CD8-positive, alpha-beta memory T cell (primary cell): ENCODE data around the gene USP40. TPM values are rescaled to one million over a fixed set of nuclear protein-coding genes. Genes with fewer than 3 reads are reported as not detected.
A peak's percentile ranks its signal among the peaks of the same experiment; 100 is the strongest.

Experiments used
- CTCF ChIA-PET: fragments of 350-600 bp; sonication (Branson Sonifier 250); formaldehyde crosslinking; loops from one replicate; lab custom pipeline; 2021; ENCODE audit warnings: antibody characterized with exemption; lab: Charles Lee
- POLR2A ChIA-PET: fragments of 350-600 bp; sonication (Branson Sonifier 250); formaldehyde crosslinking; loops from one replicate; lab custom pipeline; 2021; ENCODE audit warnings: antibody characterized with exemption; lab: Charles Lee
- DNase-seq, 5 donors: peaks; one replicate each; pipeline versions ENCODE4 v3.0.0 to v3.0.0-alpha.2; 2020 to 2022; ENCODE audit warnings: mixed read lengths in 1 of 5
- H3K27ac ChIP-seq: one replicate; pipeline ENCODE4 v1.7.0; 2013; ENCODE audit warnings: low read depth, mild to moderate bottlenecking, low read length, moderate library complexity
- H3K27me3 ChIP-seq: 2 replicates; pipeline ENCODE4 v1.7.0; 2013; ENCODE audit warnings: low read length, mild to moderate bottlenecking; ENCODE audit not compliant: insufficient read depth, poor library complexity, severe bottlenecking
- H3K36me3 ChIP-seq: 2 replicates; pipeline ENCODE4 v1.7.0; 2013; ENCODE audit warnings: mild to moderate bottlenecking, low read length, moderate library complexity; ENCODE audit not compliant: insufficient read depth
- H3K4me1 ChIP-seq: 2 replicates; pipeline ENCODE4 v1.7.0; 2013; ENCODE audit warnings: mild to moderate bottlenecking, low read length, moderate library complexity; ENCODE audit not compliant: insufficient read depth
- H3K4me3 ChIP-seq: 2 replicates; pipeline ENCODE4 v1.7.0; 2013; ENCODE audit warnings: mild to moderate bottlenecking, low read length
- H3K9me3 ChIP-seq: 2 replicates; pipeline ENCODE4 v1.7.0; 2013; ENCODE audit warnings: mild to moderate bottlenecking, low read length
- H3K27ac Mint-ChIP-seq, 8 donors: one replicate each; pipeline ENCODE4 v1.8.0; 2020 to 2021; ENCODE audit warnings: mixed read lengths in 8 of 8, mild to moderate bottlenecking in 6 of 8, inconsistent platforms in 3 of 8, moderate library complexity in 3 of 8
- H3K27me3 Mint-ChIP-seq, 2 donors: one replicate each; pipeline ENCODE4 v1.8.0; 2020 to 2021; ENCODE audit warnings: mixed read lengths in 2 of 2, mild to moderate bottlenecking in 1 of 2, moderate library complexity in 1 of 2
- H3K36me3 Mint-ChIP-seq, 3 donors: one replicate each; pipeline ENCODE4 v1.8.0; 2020 to 2021; ENCODE audit warnings: mixed read lengths in 3 of 3, inconsistent platforms in 1 of 3, mild to moderate bottlenecking in 1 of 3
- H3K4me1 Mint-ChIP-seq, 3 donors: one replicate each; pipeline ENCODE4 v1.8.0; 2020 to 2021; ENCODE audit warnings: mixed read lengths in 3 of 3, inconsistent platforms in 1 of 3, mild to moderate bottlenecking in 1 of 3
- H3K4me3 Mint-ChIP-seq, 7 donors: one replicate each; pipeline ENCODE4 v1.8.0; 2020 to 2021; ENCODE audit warnings: mixed read lengths in 7 of 7, mild to moderate bottlenecking in 6 of 7, moderate library complexity in 4 of 7, inconsistent platforms in 2 of 7
- H3K9me3 Mint-ChIP-seq, 5 donors: one replicate each; pipeline ENCODE4 v1.8.0; 2020 to 2022; ENCODE audit warnings: mixed read lengths in 5 of 5, mild to moderate bottlenecking in 3 of 5, moderate library complexity in 2 of 5, inconsistent platforms in 1 of 5
- polyA plus RNA-seq: library from polyadenylated mRNA; unstranded; fragments of 300-500 nt; fragmentation: Illumina TruSeq; gene quantifications from one replicate; pipeline ENCODE4 v1.2.3, GENCODE V29; 2021
- total RNA-seq, 2 experiments: library from RNA; stranded (reverse); gene quantifications; one replicate each; pipeline ENCODE4 v1.2.3, GENCODE V29; 2021

USP40 gene
- total and polyA plus RNA-seq, 3 experiments from 2014 or later = 5.4 to 14.8 (median 13.3) TPM

DNA sequence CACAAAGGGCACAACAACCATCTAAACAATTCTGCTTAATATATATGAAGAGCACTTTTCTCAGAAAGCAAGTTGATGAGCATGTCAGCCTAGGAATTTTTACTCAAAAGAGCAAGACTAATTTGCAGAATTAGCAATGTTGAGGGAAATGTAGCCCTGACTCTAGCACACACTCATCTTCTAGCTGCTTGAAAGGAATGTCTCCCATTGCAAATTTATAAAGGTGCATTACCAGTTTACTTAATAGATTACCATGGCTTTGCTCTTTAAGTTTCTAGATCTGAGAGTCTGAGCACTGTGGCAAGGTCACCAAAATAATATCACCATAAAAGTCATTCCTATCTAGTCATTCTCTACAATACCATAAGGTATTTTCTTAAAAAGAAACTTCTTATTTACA lies 40.8 kb downstream of the USP40 start:
- H3K4me1 Mint-ChIP-seq = no peaks in the 10 kb centered on the region

DNA sequence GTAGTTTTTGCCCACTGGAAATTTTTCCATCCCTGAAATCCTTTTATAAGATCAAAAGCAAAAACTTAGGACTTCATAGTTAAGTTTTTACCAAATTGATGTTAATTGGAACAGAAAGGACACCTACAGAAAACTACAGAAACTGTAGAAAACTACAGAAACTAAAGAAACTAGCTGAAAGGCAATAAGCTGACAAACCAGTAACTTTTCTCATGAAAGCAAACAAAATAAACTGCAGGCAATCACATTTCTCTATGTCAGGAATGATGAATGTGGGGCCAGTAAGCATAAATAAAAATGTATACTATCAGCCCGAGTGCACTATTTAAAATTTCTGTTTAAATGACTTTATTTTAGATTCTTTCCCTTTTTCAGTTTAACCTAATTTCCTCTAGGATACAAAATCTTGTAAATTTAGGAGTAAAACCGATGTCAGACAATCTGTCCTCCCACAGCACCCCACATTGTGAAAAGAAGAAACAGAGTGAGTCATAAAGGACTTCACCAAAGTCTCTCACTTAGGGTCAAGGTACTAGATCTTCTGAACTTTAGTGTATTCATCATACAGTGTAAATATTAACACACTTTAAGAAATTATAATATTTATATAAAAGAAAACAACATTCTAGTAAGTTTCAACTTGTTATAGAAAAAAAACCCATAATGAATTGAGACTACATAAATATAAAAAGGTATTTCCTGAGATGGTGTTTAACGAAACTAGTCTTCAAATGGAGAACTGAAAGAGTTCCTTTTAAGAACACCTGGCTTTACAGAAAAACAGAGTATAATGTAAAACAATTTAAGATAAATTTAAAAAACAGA lies 46.6 kb downstream of the USP40 start:
- Mint-ChIP-seq H3K9me3 (no peaks in the 10 kb centered on the region), H3K4me3 (no peak overlapping the region), H3K4me1 (no peaks in the 10 kb centered on the region), H3K36me3 (peaks cover 3 to 34% (median 24%) of the 10 kb centered on the region in 3 donors), H3K27ac (no peak overlapping the region), H3K27me3 (no peaks in the 10 kb centered on the region)
- no peak for DNase-seq
- Histone ChIP-seq H3K27ac (no peak overlapping the region), H3K9me3 (no peaks in the 10 kb centered on the region), H3K27me3 (no peaks in the 10 kb centered on the region), H3K4me3 (no peak overlapping the region), H3K4me1 (no peaks in the 10 kb centered on the region), H3K36me3 (no peaks in the 10 kb centered on the region)
- CTCF ChIA-PET = no interaction called here
- POLR2A ChIA-PET = no interaction called here

More for the DNA sequence above, 40.8 kb downstream of the USP40 start:
- Mint-ChIP-seq H3K27me3 (no peaks in the 10 kb centered on the region), H3K9me3 (no peaks in the 10 kb centered on the region), H3K4me3 (no peak overlapping the region), H3K27ac (peak overlapping the region in 1 of 8 donors; percentile 26), H3K36me3 (peaks cover 5 to 30% (median 24%) of the 10 kb centered on the region in 3 donors)
- no peak for DNase-seq
- H3K4me1 ChIP-seq = no peaks in the 10 kb centered on the region
- ChIA-PET CTCF (interaction anchor here (0.6 kb wide), 1 partner anchor 608 kb away, joined by 3 read pairs; no protein-coding TSS in a partner anchor), POLR2A (no interaction called here)
- H3K4me3 ChIP-seq = no peak overlapping the region
- H3K27ac ChIP-seq = no peak overlapping the region
- no peaks in the 10 kb centered on the region for H3K9me3 ChIP-seq
- H3K36me3 ChIP-seq = no peaks in the 10 kb centered on the region
- no peaks in the 10 kb centered on the region for H3K27me3 ChIP-seq

DNA sequence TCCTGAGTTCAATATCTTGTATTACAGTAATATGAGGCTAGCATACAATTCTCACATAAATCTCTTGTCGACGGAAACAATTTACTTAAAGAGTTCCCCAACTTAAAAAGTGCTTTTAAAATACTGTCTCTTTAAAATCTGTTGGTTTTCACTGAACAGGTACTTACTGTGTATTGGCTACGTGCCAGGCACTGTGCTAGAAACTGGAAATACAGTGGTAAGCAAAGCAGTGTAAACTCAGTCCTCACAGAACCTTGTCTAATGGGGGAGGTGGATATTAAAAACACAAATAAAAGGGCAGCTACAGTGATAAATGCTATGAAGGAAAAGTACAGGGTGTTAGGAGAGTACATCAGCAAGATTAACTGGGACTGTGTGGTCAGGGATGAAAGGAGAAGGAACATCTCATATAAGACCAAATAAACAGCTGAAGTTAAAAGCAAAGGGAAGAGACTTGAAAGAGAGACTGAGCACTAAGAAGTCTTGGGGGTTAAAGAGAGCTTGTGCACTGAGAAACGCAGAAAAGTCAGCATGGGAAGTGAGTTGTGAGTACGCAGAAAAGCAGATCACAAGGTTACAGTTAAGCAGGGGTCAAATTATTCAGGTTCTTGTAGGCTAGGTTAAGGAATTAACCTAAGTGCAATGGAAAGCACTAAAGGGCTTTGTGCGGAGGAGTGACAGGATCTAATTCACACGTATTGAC lies 52.5 kb downstream of the USP40 start:
- DNase-seq = no peak
- H3K4me1 ChIP-seq = no peaks in the 10 kb centered on the region
- no peaks in the 10 kb centered on the region for H3K36me3 ChIP-seq
- no peak overlapping the region for H3K4me3 ChIP-seq
- H3K9me3 Mint-ChIP-seq = no peaks in the 10 kb centered on the region
- no peaks in the 10 kb centered on the region for H3K27me3 ChIP-seq
- H3K4me3 Mint-ChIP-seq = no peak overlapping the region
- H3K36me3 Mint-ChIP-seq = peaks cover 3 to 8% (median 7%) of the 10 kb centered on the region in 3 donors
- H3K27me3 Mint-ChIP-seq = peaks cover 0 to 3% of the 10 kb centered on the region in 2 donors
- H3K9me3 ChIP-seq = no peaks in the 10 kb centered on the region
- no peak overlapping the region for H3K27ac Mint-ChIP-seq
- H3K27ac ChIP-seq = no peak overlapping the region
- ChIA-PET POLR2A (no interaction called here), CTCF (no interaction called here)
- no peaks in the 10 kb centered on the region for H3K4me1 Mint-ChIP-seq

DNA sequence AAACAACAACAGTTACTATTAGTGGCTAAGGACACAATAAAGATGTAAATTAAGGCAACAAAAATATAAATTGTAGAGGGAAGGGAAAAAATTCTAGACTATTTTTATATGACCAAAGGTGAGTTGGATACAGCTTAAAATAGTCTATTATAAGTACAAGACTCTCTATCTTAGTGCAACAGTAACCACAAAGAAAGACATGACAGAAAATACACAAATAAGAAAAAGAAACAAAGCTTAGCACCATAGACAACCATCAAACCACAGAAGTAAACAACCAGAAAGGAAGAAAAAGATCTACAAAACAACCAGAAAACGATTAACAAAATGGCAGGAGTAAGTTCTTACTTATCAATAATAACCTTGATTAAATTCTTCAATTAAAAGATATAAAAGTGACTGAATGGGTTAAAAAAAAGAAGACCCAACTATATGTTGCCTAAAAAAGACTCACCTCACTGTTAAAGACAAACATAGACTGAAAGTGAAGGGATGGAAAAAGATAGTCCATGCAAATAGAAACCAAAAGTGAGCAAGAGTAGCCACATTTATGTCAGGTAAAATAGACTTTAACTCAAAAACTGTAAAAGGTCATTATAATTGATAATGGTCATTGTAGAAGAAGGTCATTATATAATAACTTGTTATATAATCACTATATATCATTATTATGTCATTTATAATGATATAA lies 62.5 kb downstream of the USP40 start:
- Histone ChIP-seq H3K9me3 (peaks cover 10% of the 10 kb centered on the region), H3K27me3 (no peaks in the 10 kb centered on the region), H3K36me3 (peaks cover 4% of the 10 kb centered on the region), H3K4me3 (no peak overlapping the region), H3K4me1 (no peaks in the 10 kb centered on the region), H3K27ac (no peak overlapping the region)
- no peak for DNase-seq
- Mint-ChIP-seq H3K4me1 (no peaks in the 10 kb centered on the region), H3K4me3 (no peak overlapping the region), H3K9me3 (peaks cover 19 to 29% (median 23%) of the 10 kb centered on the region in 5 donors), H3K27ac (no peak overlapping the region), H3K27me3 (peaks cover 0 to 3% of the 10 kb centered on the region in 2 donors), H3K36me3 (peaks cover 34 to 52% (median 41%) of the 10 kb centered on the region in 3 donors)
- ChIA-PET POLR2A (no interaction called here), CTCF (no interaction called here)

DNA sequence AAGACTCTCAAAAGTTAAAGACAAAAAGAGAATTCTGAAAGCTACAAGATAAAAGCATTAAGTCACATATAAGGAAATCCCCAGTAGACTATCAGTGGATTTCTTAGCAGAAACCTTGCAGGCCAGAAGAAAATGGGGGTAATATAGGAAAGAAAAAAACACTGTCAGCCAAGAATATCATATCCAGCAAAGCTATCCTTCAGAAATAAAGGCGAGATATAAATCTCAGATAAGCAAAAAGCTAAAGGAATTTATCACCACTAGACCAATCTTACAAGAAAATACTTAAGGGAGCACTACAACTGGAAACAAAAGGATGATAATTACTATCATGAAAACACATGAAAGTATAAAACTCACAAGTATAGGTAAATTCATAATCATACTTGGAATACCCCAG lies 63.1 kb downstream of the USP40 start:
- H3K36me3 ChIP-seq = peaks cover 4% of the 10 kb centered on the region
- no peak overlapping the region for H3K27ac Mint-ChIP-seq
- peaks cover 34 to 52% (median 42%) of the 10 kb centered on the region in 3 donors for H3K36me3 Mint-ChIP-seq
- peaks cover 10% of the 10 kb centered on the region for H3K9me3 ChIP-seq
- H3K4me1 Mint-ChIP-seq = no peaks in the 10 kb centered on the region
- no peak overlapping the region for H3K4me3 ChIP-seq
- peaks cover 19 to 29% (median 23%) of the 10 kb centered on the region in 5 donors for H3K9me3 Mint-ChIP-seq
- H3K4me1 ChIP-seq = no peaks in the 10 kb centered on the region
- DNase-seq = no peak
- no peak overlapping the region for H3K4me3 Mint-ChIP-seq
- POLR2A ChIA-PET = no interaction called here
- peaks cover 0 to 3% of the 10 kb centered on the region in 2 donors for H3K27me3 Mint-ChIP-seq
- CTCF ChIA-PET = no interaction called here
- H3K27ac ChIP-seq = no peak overlapping the region
- no peaks in the 10 kb centered on the region for H3K27me3 ChIP-seq

DNA sequence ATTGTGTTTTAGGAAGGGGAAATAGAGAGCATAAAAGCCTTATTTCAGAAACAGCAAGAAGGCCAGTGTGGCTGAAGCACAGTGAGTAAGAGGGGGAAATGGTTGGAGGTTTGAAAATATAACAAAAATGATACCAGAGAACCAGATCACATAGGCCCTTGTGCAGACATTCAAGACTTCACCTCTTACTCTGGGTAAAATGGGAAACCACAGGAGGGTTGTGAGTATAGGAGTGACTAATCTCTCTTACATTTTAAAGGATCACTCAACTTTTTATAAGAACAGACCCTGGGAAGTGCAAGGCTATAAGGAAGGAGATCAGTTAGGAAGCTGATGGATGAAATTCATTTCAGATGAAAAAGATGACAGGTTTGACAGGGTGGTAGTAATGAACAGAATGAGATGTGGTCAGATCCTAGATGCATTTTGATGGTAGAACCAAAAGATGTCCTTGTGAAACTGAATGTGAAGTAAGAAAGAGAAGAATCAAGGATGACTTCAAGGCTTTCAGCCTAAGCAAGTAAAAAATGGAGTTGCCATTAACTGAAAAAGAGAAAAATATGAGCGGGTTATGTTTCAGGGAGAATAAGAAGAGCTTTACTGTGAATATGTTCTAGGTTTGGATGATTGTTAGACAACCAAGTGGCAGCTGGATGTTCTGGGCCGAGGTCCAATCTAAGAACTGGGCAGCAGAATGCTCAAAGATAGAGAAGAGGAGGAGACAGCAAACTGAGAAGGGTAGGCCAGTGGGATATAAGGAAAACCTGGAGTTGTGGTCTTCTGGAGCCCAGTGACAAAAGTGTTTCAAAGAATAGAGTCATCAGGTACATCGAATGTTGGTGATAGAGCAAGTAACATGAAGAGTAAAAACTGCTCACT lies 65.1 kb downstream of the USP40 start:
- DNase-seq = no peak
- Histone ChIP-seq H3K4me3 (no peak overlapping the region), H3K4me1 (no peaks in the 10 kb centered on the region), H3K9me3 (peaks cover 10% of the 10 kb centered on the region), H3K27me3 (no peaks in the 10 kb centered on the region), H3K36me3 (peaks cover 4% of the 10 kb centered on the region), H3K27ac (no peak overlapping the region)
- Mint-ChIP-seq H3K27me3 (peaks cover 0 to 3% of the 10 kb centered on the region in 2 donors), H3K27ac (peak overlapping the region in 1 of 8 donors; percentile 12), H3K36me3 (peaks cover 43 to 51% (median 49%) of the 10 kb centered on the region in 3 donors), H3K4me1 (no peaks in the 10 kb centered on the region), H3K9me3 (peaks cover 19 to 29% (median 23%) of the 10 kb centered on the region in 5 donors), H3K4me3 (no peak overlapping the region)
- POLR2A ChIA-PET = no interaction called here
- CTCF ChIA-PET = no interaction called here

DNA sequence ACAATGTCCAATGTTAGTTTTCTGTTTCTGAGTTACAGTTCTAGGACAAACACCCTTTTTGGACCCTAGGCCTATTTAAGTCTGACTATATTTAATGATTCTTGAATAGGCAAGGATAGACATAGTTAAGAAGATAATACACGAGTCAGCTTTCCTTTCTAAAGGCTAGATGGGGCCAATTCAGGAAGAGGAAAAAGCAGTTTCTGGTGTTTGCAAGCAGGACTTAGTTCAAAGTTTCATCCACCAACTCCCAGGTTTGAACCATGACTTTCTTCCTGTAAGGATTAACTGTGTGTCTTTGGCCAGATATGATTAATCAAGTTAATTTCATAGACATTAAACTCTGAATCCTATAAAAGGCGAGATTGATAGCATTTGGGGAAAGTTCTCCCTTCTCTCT lies 66.7 kb downstream of the USP40 start:
- Histone ChIP-seq H3K27ac (no peak overlapping the region), H3K36me3 (peaks cover 4% of the 10 kb centered on the region), H3K27me3 (no peaks in the 10 kb centered on the region), H3K9me3 (peaks cover 10% of the 10 kb centered on the region), H3K4me3 (no peak overlapping the region), H3K4me1 (no peaks in the 10 kb centered on the region)
- Mint-ChIP-seq H3K36me3 (peaks cover 41 to 42% (median 41%) of the 10 kb centered on the region in 3 donors), H3K4me1 (no peaks in the 10 kb centered on the region), H3K27me3 (peaks cover 0 to 3% of the 10 kb centered on the region in 2 donors), H3K9me3 (peaks cover 19 to 29% (median 23%) of the 10 kb centered on the region in 5 donors), H3K27ac (no peak overlapping the region), H3K4me3 (no peak overlapping the region)
- DNase-seq = no peak
- ChIA-PET POLR2A (no interaction called here), CTCF (no interaction called here)
